Fibroblast of villous mesenchyme (primary cell): ENCODE results near the gene CD300LF. TPM values are rescaled to one million over a fixed set of nuclear protein-coding genes. Genes with fewer than 3 reads are reported as not detected.

ENCODE experiments used
- DNase-seq: peaks from one replicate; pipeline ENCODE4 v3.0.0-alpha.2; 2010; ENCODE audit warnings: low read depth
- H3K4me3 ChIP-seq: 2 replicates; pipeline ENCODE4 v1.5.1; 2011; ENCODE audit warnings: low read depth, mild to moderate bottlenecking, low read length
- CTCF ChIP-seq: IDR thresholded peaks from 2 replicates; pipeline ENCODE4 v1.5.1; 2012; ENCODE audit warnings: low read depth, mild to moderate bottlenecking, low read length; ENCODE audit not compliant: insufficient read depth
- total RNA-seq: library from RNA; depleted of rRNA; stranded (reverse); fragments of >200 nt; gene quantifications from 2 replicates; pipeline ENCODE4 v1.2.3, GENCODE V29; 2012

The CD300LF gene
- total RNA-seq, 1 donor = not detected

GRCh38 chr17:74723891-74724290 is 11.2 kb upstream of the CD300LF start:
- H3K4me3 ChIP-seq = no peak overlapping the region
- TF ChIP-seq CTCF = no peak
- DNase-seq = no peak

DNA sequence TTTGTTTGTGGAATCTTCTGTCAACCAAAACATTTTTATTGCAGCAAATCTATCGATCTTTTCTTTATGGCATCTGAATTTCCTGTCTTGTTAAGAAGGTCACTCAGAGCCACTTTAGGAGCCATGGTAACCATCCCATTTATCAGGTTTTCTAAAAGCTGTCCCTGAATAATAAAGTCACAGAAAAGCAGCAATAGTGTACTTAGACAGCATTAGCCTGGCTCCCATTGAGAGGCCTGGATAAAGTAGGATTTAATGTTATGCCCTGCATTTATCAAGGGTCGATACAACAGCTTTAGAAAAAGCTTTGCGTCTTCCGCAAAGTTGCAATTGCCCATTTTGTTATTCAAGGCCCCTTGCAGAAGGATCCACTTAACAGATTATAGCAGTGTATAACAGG is 10.1 kb upstream of the CD300LF start:
- no peak for TF ChIP-seq CTCF
- DNase-seq = no peak
- no peak overlapping the region for H3K4me3 ChIP-seq

DNA sequence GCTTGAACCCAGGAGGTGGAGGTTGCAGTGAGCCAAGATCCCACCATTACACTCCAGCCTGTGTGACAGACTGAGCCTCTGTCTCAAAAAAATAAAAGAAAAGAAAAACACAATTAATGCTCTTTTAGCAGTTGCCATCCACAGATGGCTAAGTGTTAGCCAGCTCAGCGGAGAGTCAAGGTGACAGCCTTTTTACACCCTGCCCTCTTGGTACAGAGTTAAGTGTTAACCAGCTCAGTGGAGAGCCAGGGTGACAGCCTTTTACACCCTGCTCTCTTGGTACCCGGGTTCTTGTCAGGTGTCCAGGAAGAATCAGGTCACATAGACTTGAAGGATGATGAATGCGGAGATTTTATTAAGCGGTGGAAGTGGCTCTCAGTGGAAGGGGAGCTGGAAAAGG is 7.8 kb upstream of the CD300LF start:
- no peak for DNase-seq
- H3K4me3 ChIP-seq = no peak overlapping the region
- TF ChIP-seq CTCF = no peak

- TF ChIP-seq CTCF = no peak
- DNase-seq = no peak
- H3K4me3 ChIP-seq = no peak overlapping the region
These were observed 2.4 kb upstream of the CD300LF start for GRCh38 chr17:74715144-74715543.

- no peak overlapping the region for H3K4me3 ChIP-seq
- no peak for TF ChIP-seq CTCF
- no peak for DNase-seq
These were observed 540 bp upstream of the CD300LF start for GRCh38 chr17:74713171-74713755.

DNA sequence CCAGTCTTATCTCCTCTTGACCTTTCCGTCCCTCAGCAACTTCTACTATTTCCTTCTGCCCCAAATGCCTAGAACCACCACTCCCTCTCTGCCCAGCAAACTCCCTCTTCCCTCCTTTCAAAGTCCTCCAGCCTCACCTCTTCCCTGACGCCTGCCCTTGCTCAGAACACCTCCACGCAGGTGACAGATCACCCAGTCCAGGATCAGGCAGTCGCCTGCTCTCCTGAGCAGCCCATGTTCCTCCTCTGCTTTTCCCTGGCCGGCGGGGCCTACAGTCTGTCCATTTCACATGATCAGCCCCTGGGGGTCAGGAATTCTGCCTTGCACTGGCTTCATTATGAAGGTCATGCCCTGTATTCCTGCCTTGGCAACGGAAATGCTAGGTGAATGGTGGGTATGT is 422 bp downstream of the CD300LF start:
- DNase-seq = no peak
- no peak overlapping the region for H3K4me3 ChIP-seq
- no peak for TF ChIP-seq CTCF
